Measurements from ENCODE around the gene ZNF273.

- TF ChIP-seq CTCF (IDR thresholded peaks at IDR 0.05) (no peak), ZFX (IDR thresholded peaks at IDR 0.05; ENCODE audit: borderline replicate concordance) (no peak)
Measured at GRCh38 chr7:64854969-64855368, 48.1 kb upstream of the ZNF273 start.

All from 22Rv1 (cell line).